H9 (cell line): ENCODE results near the gene TMEM219. TPM values are rescaled to one million over a fixed set of nuclear protein-coding genes. Genes with fewer than 3 reads are reported as not detected.
A peak's percentile ranks its signal among the peaks of the same experiment; 100 is the strongest.

ENCODE experiments used
- DNase-seq: peaks from one replicate; pipeline ENCODE4 v3.0.0-alpha.2; 2017
- H2AFZ ChIP-seq: one replicate; pipeline ENCODE4 v1.6.1; 2013; ENCODE audit warnings: mild to moderate bottlenecking, low read length, control low read depth, moderate library complexity
- H2AK5ac ChIP-seq: 2 replicates; pipeline ENCODE4 v1.6.1; 2013; ENCODE audit warnings: low read length, control low read depth, mixed read lengths; ENCODE audit not compliant: insufficient read length
- H2BK120ac ChIP-seq: one replicate; pipeline ENCODE4 v1.6.1; 2013; ENCODE audit warnings: low read depth, mild to moderate bottlenecking, low read length, control low read depth, inconsistent platforms; ENCODE audit not compliant: poor library complexity, severe bottlenecking
- H2BK12ac ChIP-seq: 2 replicates; pipeline ENCODE4 v1.6.1; 2013; ENCODE audit warnings: low read length, control low read depth, mixed read lengths, low read depth; ENCODE audit not compliant: insufficient read length
- H2BK15ac ChIP-seq: 2 replicates; pipeline ENCODE4 v1.6.1; 2013; ENCODE audit warnings: low read depth, low read length, control low read depth
- H2BK20ac ChIP-seq: one replicate; pipeline ENCODE4 v1.6.1; 2013; ENCODE audit warnings: low read depth, mild to moderate bottlenecking, low read length, control low read depth, inconsistent platforms; ENCODE audit not compliant: poor library complexity, severe bottlenecking
- H2BK5ac ChIP-seq: 2 replicates; pipeline ENCODE4 v1.6.1; 2013; ENCODE audit warnings: low read length, control low read depth, mixed read lengths; ENCODE audit not compliant: insufficient read length
- H3K14ac ChIP-seq: 2 replicates; pipeline ENCODE4 v1.6.1; 2013; ENCODE audit warnings: low read length, control low read depth; ENCODE audit not compliant: insufficient read depth
- H3K18ac ChIP-seq: 2 replicates; pipeline ENCODE4 v1.6.1; 2013; ENCODE audit warnings: low read depth, mild to moderate bottlenecking, mixed read lengths, low read length, control low read depth; ENCODE audit not compliant: insufficient read length
- H3K23ac ChIP-seq: 2 replicates; pipeline ENCODE4 v1.6.1; 2013; ENCODE audit warnings: low read length, control low read depth, mixed read lengths, low read depth; ENCODE audit not compliant: insufficient read length
- H3K23me2 ChIP-seq: 2 replicates; pipeline ENCODE4 v1.6.1; 2013; ENCODE audit warnings: low read depth, mild to moderate bottlenecking, mixed read lengths, low read length, control low read depth; ENCODE audit not compliant: insufficient read length, poor library complexity, severe bottlenecking
- H3K27ac ChIP-seq: 2 replicates; pipeline ENCODE4 v1.5.1; 2013; ENCODE audit warnings: low read length, control low read depth, mixed read lengths, low read depth; ENCODE audit not compliant: insufficient read length
- H3K27me3 ChIP-seq: 2 replicates; pipeline ENCODE4 v1.6.1; 2013; ENCODE audit warnings: low read length, control low read depth, inconsistent platforms; ENCODE audit not compliant: insufficient read depth
- H3K4ac ChIP-seq: 2 replicates; pipeline ENCODE4 v1.6.1; 2013; ENCODE audit warnings: low read depth, mild to moderate bottlenecking, control low read depth, inconsistent platforms, low read length, moderate library complexity
- H3K4me1 ChIP-seq: 2 replicates; pipeline ENCODE4 v1.6.1; 2013; ENCODE audit warnings: low read length, control low read depth, inconsistent platforms; ENCODE audit not compliant: insufficient read depth
- H3K4me2 ChIP-seq: 2 replicates; pipeline ENCODE4 v1.6.1; 2013; ENCODE audit warnings: low read length, control low read depth, mixed read lengths; ENCODE audit not compliant: insufficient read length, insufficient read depth
- H3K56ac ChIP-seq: 2 replicates; pipeline ENCODE4 v1.6.1; 2013; ENCODE audit warnings: low read depth, mild to moderate bottlenecking, mixed read lengths, low read length, control low read depth; ENCODE audit not compliant: insufficient read length
- H3K79me1 ChIP-seq: 2 replicates; pipeline ENCODE4 v1.6.1; 2013; ENCODE audit warnings: low read depth, mild to moderate bottlenecking, moderate library complexity, low read length, control low read depth, inconsistent platforms; ENCODE audit not compliant: insufficient read depth, poor library complexity, severe bottlenecking
- H3K79me2 ChIP-seq: 2 replicates; pipeline ENCODE4 v1.6.1; 2013; ENCODE audit warnings: low read length, control low read depth, inconsistent platforms; ENCODE audit not compliant: insufficient read depth
- H3K9ac ChIP-seq: 2 replicates; pipeline ENCODE4 v1.6.1; 2013; ENCODE audit warnings: low read length, control low read depth, mixed read lengths; ENCODE audit not compliant: insufficient read length; ENCODE audit errors: extremely low read depth
- H3K9me3 ChIP-seq: one replicate; pipeline ENCODE4 v1.6.1; 2013; ENCODE audit warnings: low read depth, low read length, inconsistent platforms; ENCODE audit not compliant: control insufficient read depth
- H3T11ph ChIP-seq: one replicate; pipeline ENCODE4 v1.6.1; 2013; ENCODE audit warnings: mild to moderate bottlenecking, low read length, control low read depth, inconsistent platforms
- H4K20me1 ChIP-seq: one replicate; pipeline ENCODE4 v1.6.1; 2013; ENCODE audit not compliant: control insufficient read depth, insufficient read length, insufficient read depth
- H4K5ac ChIP-seq: 2 replicates; pipeline ENCODE4 v1.6.1; 2013; ENCODE audit warnings: low read depth, mild to moderate bottlenecking, mixed read lengths, low read length, control low read depth; ENCODE audit not compliant: insufficient read length
- H4K8ac ChIP-seq: replicated peaks from 2 replicates; pipeline ENCODE4 v1.6.1; 2013; ENCODE audit warnings: low read length, control low read depth, mixed read lengths, low read depth; ENCODE audit not compliant: insufficient read length
- H4K91ac ChIP-seq: 2 replicates; pipeline ENCODE4 v1.6.1; 2013; ENCODE audit warnings: low read depth, mild to moderate bottlenecking, moderate library complexity, mixed read lengths, low read length, control low read depth; ENCODE audit not compliant: insufficient read length
- H3K27ac Mint-ChIP-seq, 3 experiments: 2 replicates in 2 of 3; 3 replicates in 1 of 3; pipeline ENCODE4 v1.8.0; 2020 to 2021; ENCODE audit warnings: mixed read lengths in 3 of 3, mild to moderate bottlenecking in 1 of 3, moderate library complexity in 1 of 3
- H3K27me3 Mint-ChIP-seq: 2 replicates; pipeline ENCODE4 v1.8.0; 2021; ENCODE audit warnings: low read depth, mild to moderate bottlenecking, moderate library complexity, mixed read lengths
- H3K36me3 Mint-ChIP-seq, 3 experiments: 2 replicates in 2 of 3; 3 replicates in 1 of 3; pipeline ENCODE4 v1.8.0; 2020 to 2021; ENCODE audit warnings: low read depth in 3 of 3, mixed read lengths in 3 of 3; ENCODE audit not compliant: insufficient read depth in 1 of 3
- H3K4me1 Mint-ChIP-seq, 2 experiments: 2 replicates each; pipeline ENCODE4 v1.8.0; 2020; ENCODE audit warnings: mixed read lengths in 2 of 2
- H3K4me3 Mint-ChIP-seq, 2 experiments: 2 replicates in 1 of 2; 3 replicates in 1 of 2; pipeline ENCODE4 v1.8.0; 2020 to 2021; ENCODE audit warnings: mild to moderate bottlenecking in 2 of 2, mixed read lengths in 2 of 2, moderate library complexity in 1 of 2
- H3K9me3 Mint-ChIP-seq, 2 experiments: 2 replicates in 1 of 2; 3 replicates in 1 of 2; pipeline ENCODE4 v1.8.0; 2020; ENCODE audit warnings: mild to moderate bottlenecking in 2 of 2, mixed read lengths in 2 of 2, moderate library complexity in 1 of 2
- WGBS: extraction: QIAGEN DNeasy Blood & Tissue Kit; methylation state at CpG from one replicate; pipeline ENCODE4 v1.1.7; 2013; ENCODE audit warnings: missing lambda C conversion rate, low lambda C conversion rate, mixed read lengths; ENCODE audit not compliant: insufficient read length; ENCODE audit errors: extremely low coverage; 5-methylcytosine and 5-hydroxymethylcytosine counted together
- long read RNA-seq: library from polyadenylated mRNA; unstranded; transcript quantifications from one replicate; pipeline ENCODE4 v2.0.0, GENCODE V29; 2020
- total RNA-seq: library from RNA; stranded (reverse); gene quantifications from 2 replicates; pipeline ENCODE4 v1.2.1, GENCODE V29; 2021
- TF ChIP-seq, protein P1 (sequence below): fragments of 200-600 bp; sonication (generic); conservative IDR thresholded peaks from 3 replicates; pipeline ENCODE4 v1.8.0; 2021; ENCODE audit warnings: antibody characterized with exemption, mild to moderate bottlenecking

The TMEM219 gene, protein sequence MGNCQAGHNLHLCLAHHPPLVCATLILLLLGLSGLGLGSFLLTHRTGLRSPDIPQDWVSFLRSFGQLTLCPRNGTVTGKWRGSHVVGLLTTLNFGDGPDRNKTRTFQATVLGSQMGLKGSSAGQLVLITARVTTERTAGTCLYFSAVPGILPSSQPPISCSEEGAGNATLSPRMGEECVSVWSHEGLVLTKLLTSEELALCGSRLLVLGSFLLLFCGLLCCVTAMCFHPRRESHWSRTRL
- 82.1 and 89.1 TPM in 2 replicates for total RNA-seq
- long read RNA-seq, transcript TMEM219-201 (6 exons, 999 nt) = minor isoform, 13 of 95 reads
- long read RNA-seq, transcript TMEM219-204 (5 exons, 1,292 nt) = major isoform, 22 of 95 reads
- long read RNA-seq, partial matches to known transcripts = 5 of 95 reads
- long read RNA-seq, other reads (novel, unspliced or antisense) = 49 of 95 reads

DNA sequence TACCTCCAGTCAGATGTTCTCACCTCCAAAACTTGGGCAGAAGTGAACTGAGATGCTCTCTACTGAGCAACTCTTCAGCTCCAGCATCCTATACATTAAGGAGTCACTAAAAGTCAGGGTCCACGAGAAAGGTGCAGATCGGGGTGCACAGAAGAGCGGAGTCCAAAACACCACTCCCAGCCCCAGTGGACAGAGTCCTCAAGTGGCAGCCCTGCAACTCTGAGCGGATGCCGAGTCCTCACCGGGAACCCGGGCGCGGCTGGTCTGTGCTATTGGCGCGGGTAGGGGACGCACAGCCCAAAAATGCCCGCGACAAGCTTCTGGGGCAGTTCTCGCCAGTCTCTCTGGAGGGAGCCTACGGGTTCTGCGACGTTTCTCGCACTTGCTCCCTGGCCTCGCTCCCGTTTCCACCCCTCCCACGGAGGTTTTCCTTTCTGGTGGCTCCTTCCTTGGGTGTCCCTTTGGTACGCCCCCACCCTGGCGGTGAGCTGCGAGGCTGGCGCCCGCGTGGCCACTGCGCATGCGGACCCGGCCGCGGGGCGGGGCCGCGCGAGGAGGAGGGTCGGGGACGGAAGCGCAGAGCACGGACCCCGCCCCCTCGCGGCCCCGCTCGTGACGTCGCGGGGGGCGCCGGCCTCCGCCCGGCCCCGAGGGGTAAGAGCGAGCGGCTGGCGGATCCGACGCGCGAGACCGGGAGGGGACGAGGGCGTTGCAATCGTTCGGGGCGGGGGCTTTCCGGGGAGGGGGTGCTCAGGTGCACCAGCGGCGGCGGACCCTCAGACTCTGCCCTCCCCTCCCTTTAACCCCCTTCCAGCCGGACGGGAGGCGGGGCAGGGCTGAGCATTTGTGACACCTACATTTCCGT is at the start of gene TMEM219:
TMEM219 (plus strand) TSS at position 601 of the 865 bp plus-strand sequence. CDS start 1,065 bp downstream, outside the sequence.
- no peak within 1 kb of the TSS for H4K91ac ChIP-seq
- H3K27me3 ChIP-seq = no peaks in the 10 kb centered on the region
- Mint-ChIP-seq H3K9me3 (no peaks in the 10 kb centered on the region), H3K27ac (peak within 1 kb of the TSS in 1 of 3 experiments; percentile 85; a peak in 2 of 7 replicates), H3K4me3 (peak within 1 kb of the TSS; percentile 78 to 87), H3K27me3 (peaks cover 4% of the 10 kb centered on the region), H3K36me3 (peaks cover 3 to 16% (median 16%) of the 10 kb centered on the region in 3 experiments), H3K4me1 (peaks cover 13 to 16% of the 10 kb centered on the region in 2 experiments)
- peaks cover 9% of the 10 kb centered on the region for H3K23me2 ChIP-seq
- no peaks in the 10 kb centered on the region for H3K79me1 ChIP-seq
- peak; percentile 89 for DNase-seq
- H3K9ac ChIP-seq = peak within 1 kb of the TSS; percentile 85
- no peak within 1 kb of the TSS for H3K4ac ChIP-seq
- H4K8ac ChIP-seq = no peak within 1 kb of the TSS
- peak within 1 kb of the TSS; percentile 91 for H3K14ac ChIP-seq
- H3K79me2 ChIP-seq = no peaks in the 10 kb centered on the region
- H2BK120ac ChIP-seq = no peak within 1 kb of the TSS
- TF ChIP-seq, protein P1, sequence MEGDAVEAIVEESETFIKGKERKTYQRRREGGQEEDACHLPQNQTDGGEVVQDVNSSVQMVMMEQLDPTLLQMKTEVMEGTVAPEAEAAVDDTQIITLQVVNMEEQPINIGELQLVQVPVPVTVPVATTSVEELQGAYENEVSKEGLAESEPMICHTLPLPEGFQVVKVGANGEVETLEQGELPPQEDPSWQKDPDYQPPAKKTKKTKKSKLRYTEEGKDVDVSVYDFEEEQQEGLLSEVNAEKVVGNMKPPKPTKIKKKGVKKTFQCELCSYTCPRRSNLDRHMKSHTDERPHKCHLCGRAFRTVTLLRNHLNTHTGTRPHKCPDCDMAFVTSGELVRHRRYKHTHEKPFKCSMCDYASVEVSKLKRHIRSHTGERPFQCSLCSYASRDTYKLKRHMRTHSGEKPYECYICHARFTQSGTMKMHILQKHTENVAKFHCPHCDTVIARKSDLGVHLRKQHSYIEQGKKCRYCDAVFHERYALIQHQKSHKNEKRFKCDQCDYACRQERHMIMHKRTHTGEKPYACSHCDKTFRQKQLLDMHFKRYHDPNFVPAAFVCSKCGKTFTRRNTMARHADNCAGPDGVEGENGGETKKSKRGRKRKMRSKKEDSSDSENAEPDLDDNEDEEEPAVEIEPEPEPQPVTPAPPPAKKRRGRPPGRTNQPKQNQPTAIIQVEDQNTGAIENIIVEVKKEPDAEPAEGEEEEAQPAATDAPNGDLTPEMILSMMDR = peak; percentile 50
- H2AK5ac ChIP-seq = no peak within 1 kb of the TSS
- H2AFZ ChIP-seq = peak within 1 kb of the TSS; percentile 90
- peak within 1 kb of the TSS; percentile 97 for H3K18ac ChIP-seq
- no peak within 1 kb of the TSS for H4K5ac ChIP-seq
- no peaks in the 10 kb centered on the region for H3K9me3 ChIP-seq
- no peak within 1 kb of the TSS; the same call in 1 of the 2 replicates for H2BK15ac ChIP-seq
- H2BK5ac ChIP-seq = no peak within 1 kb of the TSS
- H3K4me1 ChIP-seq = no peaks in the 10 kb centered on the region; the same call in 1 of the 2 replicates
- H3T11ph ChIP-seq = no peak within 1 kb of the TSS
- no peak within 1 kb of the TSS for H3K27ac ChIP-seq
- no peak within 1 kb of the TSS for H2BK20ac ChIP-seq
- H2BK12ac ChIP-seq = no peak within 1 kb of the TSS
- H3K23ac ChIP-seq = no peak within 1 kb of the TSS
- no peaks in the 10 kb centered on the region for H4K20me1 ChIP-seq
- WGBS = no CpG with 5 or more reads among the region's 75 CpGs
- peak within 1 kb of the TSS; percentile 47 for H3K4me2 ChIP-seq
- H3K56ac ChIP-seq = no peak within 1 kb of the TSS
